OCI-LY1 (cell line): ENCODE measurements around the gene ZBTB20.

ENCODE experiments used
- CTCF ChIP-seq: fragments of 200-600 bp; sonication (generic), shearing (Covaris generic); IDR thresholded peaks from 2 replicates; pipeline ENCODE4 v1.5.1; 2017; ENCODE audit warnings: mild to moderate bottlenecking, antibody characterized with exemption, low read length, moderate library complexity, mixed read lengths
- EZH2 ChIP-seq: fragments of 200-600 bp; sonication (generic), shearing (Covaris generic); IDR thresholded peaks from 2 replicates; pipeline ENCODE4 v1.8.0; 2017; ENCODE audit warnings: borderline replicate concordance, mixed run types, mild to moderate bottlenecking, antibody characterized with exemption, low read length, moderate library complexity, mixed read lengths

- no peak for TF ChIP-seq CTCF
- TF ChIP-seq EZH2 = no peak
Observed at GRCh38 chr3:114519415-114519814, 627.7 kb downstream of the ZBTB20 start.
